GM12892 (cell line): ENCODE measurements around the gene PPP1R3A.

ENCODE experiments used
- DNase-seq: peaks from one replicate; pipeline ENCODE4 v3.0.0; 2011; ENCODE audit not compliant: insufficient read length
- FAIRE-seq: peaks from 2 replicates; lab custom pipeline; 2011; peaks lifted over from hg19 to GRCh38; lab: Jason Lieb, UNC
- POLR2A ChIP-seq: IDR thresholded peaks from 2 replicates; pipeline ENCODE4 v1.6.1; 2011; ENCODE audit warnings: low read depth, low read length, control low read depth
- POLR2AphosphoS5 ChIP-seq: IDR thresholded peaks from 2 replicates; pipeline ENCODE4 v1.6.1; 2011; ENCODE audit warnings: low read depth, low read length, control low read depth
- TAF1 ChIP-seq: IDR thresholded peaks from 2 replicates; pipeline ENCODE4 v1.6.1; 2011; ENCODE audit warnings: low read depth, mild to moderate bottlenecking, control low read depth, low read length, borderline replicate concordance

PPP1R3A gene

GRCh38 chr7:113915956-113916355 lies 2.9 kb downstream of the PPP1R3A start:
- no peak for FAIRE-seq
- TF ChIP-seq POLR2AphosphoS5 (no peak), POLR2A (no peak), TAF1 (no peak)
- no peak for DNase-seq

GRCh38 chr7:113912876-113913275 lies 5.9 kb downstream of the PPP1R3A start:
- no peak for DNase-seq
- no peak for FAIRE-seq
- TF ChIP-seq POLR2A (no peak), POLR2AphosphoS5 (no peak), TAF1 (no peak)

- TF ChIP-seq POLR2A (no peak), TAF1 (no peak), POLR2AphosphoS5 (no peak)
- DNase-seq (no peak), FAIRE-seq (no peak)
Measured at GRCh38 chr7:113907617-113908016, 11.2 kb downstream of the PPP1R3A start.

GRCh38 chr7:113904521-113904920 lies 14.3 kb downstream of the PPP1R3A start:
- no peak for FAIRE-seq

GRCh38 chr7:113892818-113893217 lies 26.0 kb downstream of the PPP1R3A start:
- no peak for TF ChIP-seq POLR2AphosphoS5
- no peak for TF ChIP-seq POLR2A
- no peak for TF ChIP-seq TAF1
- DNase-seq (no peak), FAIRE-seq (no peak)

More at GRCh38 chr7:113904521-113904920, 14.3 kb downstream of the PPP1R3A start:
- TF ChIP-seq POLR2AphosphoS5, result no peak
- TF ChIP-seq POLR2A, result no peak
- no peak for TF ChIP-seq TAF1
- DNase-seq, result no peak

- no peak for TF ChIP-seq TAF1
- TF ChIP-seq POLR2AphosphoS5, result no peak
- no peak for TF ChIP-seq POLR2A
- FAIRE-seq, result no peak
- no peak for DNase-seq
Measured at GRCh38 chr7:113891828-113892227, 27.0 kb downstream of the PPP1R3A start.

GRCh38 chr7:113891031-113891350 lies 27.8 kb downstream of the PPP1R3A start:
- DNase-seq (no peak), FAIRE-seq (no peak)
- TF ChIP-seq POLR2A (no peak), TAF1 (no peak), POLR2AphosphoS5 (no peak)

GRCh38 chr7:113890331-113891030 lies 28.3 kb downstream of the PPP1R3A start:
- DNase-seq (no peak), FAIRE-seq (no peak)
- TF ChIP-seq POLR2A (no peak), TAF1 (no peak), POLR2AphosphoS5 (no peak)

GRCh38 chr7:113883096-113883495 lies 35.7 kb downstream of the PPP1R3A start:
- TF ChIP-seq POLR2A, result no peak
- TF ChIP-seq POLR2AphosphoS5, result no peak
- no peak for TF ChIP-seq TAF1
- DNase-seq, result no peak
- FAIRE-seq, result no peak

GRCh38 chr7:113880559-113880958 lies 38.2 kb downstream of the PPP1R3A start:
- FAIRE-seq (no peak), DNase-seq (no peak)
- TF ChIP-seq TAF1, result no peak
- TF ChIP-seq POLR2A, result no peak
- no peak for TF ChIP-seq POLR2AphosphoS5

- no peak for DNase-seq
- no peak for FAIRE-seq
- TF ChIP-seq TAF1 (no peak), POLR2A (no peak)
Measured at GRCh38 chr7:113878394-113878992, 40.3 kb downstream of the PPP1R3A start.

GRCh38 chr7:113875224-113875623 lies 43.6 kb downstream of the PPP1R3A start:
- no peak for DNase-seq
- TF ChIP-seq POLR2A (no peak), POLR2AphosphoS5 (no peak), TAF1 (no peak)
- no peak for FAIRE-seq

- FAIRE-seq, result no peak
- DNase-seq, result no peak
Measured at GRCh38 chr7:113873554-113874151, 45.2 kb downstream of the PPP1R3A start.

More at GRCh38 chr7:113873554-113874151, 45.2 kb downstream of the PPP1R3A start:
- no peak for TF ChIP-seq POLR2A
- TF ChIP-seq POLR2AphosphoS5, result no peak
- TF ChIP-seq TAF1, result no peak
